GM12891 (cell line): Measurements from ENCODE around the gene TMEM231.
A peak's percentile ranks its signal among the peaks of the same experiment; 100 is the strongest.
"Not testable (repeated sequence)": the region's sequence is repeated elsewhere in the genome, so short reads cannot be mapped to it uniquely, and the experiment has no call there.

Source experiments
- DNase-seq: peaks from one replicate; pipeline ENCODE4 v3.0.0; 2011; ENCODE audit warnings: low spot score; ENCODE audit not compliant: insufficient read length
- FAIRE-seq: peaks from 2 replicates; lab custom pipeline; 2011; peaks lifted over from hg19 to GRCh38; lab: Jason Lieb, UNC
- PAX5 ChIP-seq: IDR thresholded peaks from 2 replicates; pipeline ENCODE4 v1.6.1; 2011; ENCODE audit warnings: low read length, moderate library complexity, mild to moderate bottlenecking; ENCODE audit not compliant: insufficient read depth, severe bottlenecking
- POLR2A ChIP-seq: IDR thresholded peaks from 2 replicates; pipeline ENCODE4 v1.6.1; 2011; ENCODE audit warnings: low read depth, low read length, control low read depth
- POLR2AphosphoS5 ChIP-seq: IDR thresholded peaks from 2 replicates; pipeline ENCODE4 v1.6.1; 2011; ENCODE audit warnings: low read depth, low read length, control low read depth
- POU2F2 ChIP-seq: IDR thresholded peaks from 2 replicates; pipeline ENCODE4 v1.6.1; 2011; ENCODE audit warnings: low read depth, mild to moderate bottlenecking, control low read depth, low read length, moderate library complexity
- SPI1 ChIP-seq: IDR thresholded peaks from 2 replicates; pipeline ENCODE4 v1.6.1; 2011; ENCODE audit warnings: low read depth, low read length, control low read depth
- TAF1 ChIP-seq: IDR thresholded peaks from 2 replicates; pipeline ENCODE4 v1.6.1; 2011; ENCODE audit warnings: low read depth, low read length, control low read depth

TMEM231 gene

GRCh38 chr16:75550211-75550662, 5.8 kb downstream of the TMEM231 start:
- DNase-seq (no peak), FAIRE-seq (peak; percentile 75)
- TF ChIP-seq SPI1, result peak; percentile 78
- TF ChIP-seq POU2F2, result no peak

DNA sequence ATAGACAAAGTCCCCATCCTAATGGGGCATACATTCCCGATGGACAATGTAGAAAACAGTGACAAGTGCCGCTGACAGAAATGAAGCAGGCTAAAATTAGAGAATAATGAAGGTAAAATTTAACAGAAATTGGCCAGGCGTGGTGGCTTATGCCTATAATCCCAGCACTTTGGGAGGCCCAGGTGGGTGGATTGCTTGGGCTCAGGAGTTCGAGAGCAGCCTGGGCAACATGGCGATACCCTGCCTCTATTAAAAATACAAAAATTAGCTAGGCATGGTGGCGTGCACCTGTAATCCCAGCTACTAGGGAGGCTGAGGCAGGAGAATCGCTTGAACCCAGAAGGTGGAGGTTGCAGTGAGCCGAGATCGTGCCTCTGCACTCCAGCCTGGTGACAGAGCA, 7.6 kb downstream of the TMEM231 start:
- FAIRE-seq, result not testable (repeated sequence)

DNA sequence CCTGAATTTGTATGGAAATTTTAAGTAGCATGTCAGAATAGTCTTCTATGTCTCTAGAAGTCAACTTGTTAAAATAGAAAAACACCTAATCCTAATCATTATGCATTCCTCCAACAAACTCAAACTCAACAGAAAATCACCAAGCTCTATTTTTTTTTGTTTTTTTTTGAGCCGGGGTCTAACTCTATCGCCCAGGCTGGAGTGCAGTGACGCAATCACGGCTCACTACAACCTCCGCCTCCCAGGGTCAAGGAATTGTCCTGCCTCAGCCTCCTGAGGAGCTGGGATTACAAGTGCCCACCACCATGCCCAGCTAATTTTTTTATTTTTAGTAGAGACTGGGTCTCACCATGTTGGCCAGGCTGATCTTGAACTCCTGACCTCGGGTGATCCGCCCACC, 9.8 kb downstream of the TMEM231 start:
- FAIRE-seq, result no peak
- no peak for DNase-seq
- TF ChIP-seq POLR2AphosphoS5, result no peak
- TF ChIP-seq POLR2A, result no peak
- no peak for TF ChIP-seq TAF1
- no peak for TF ChIP-seq PAX5
- no peak for TF ChIP-seq SPI1
- TF ChIP-seq POU2F2, result no peak

More for the DNA sequence above, 7.6 kb downstream of the TMEM231 start:
- DNase-seq, result not testable (repeated sequence)

DNA sequence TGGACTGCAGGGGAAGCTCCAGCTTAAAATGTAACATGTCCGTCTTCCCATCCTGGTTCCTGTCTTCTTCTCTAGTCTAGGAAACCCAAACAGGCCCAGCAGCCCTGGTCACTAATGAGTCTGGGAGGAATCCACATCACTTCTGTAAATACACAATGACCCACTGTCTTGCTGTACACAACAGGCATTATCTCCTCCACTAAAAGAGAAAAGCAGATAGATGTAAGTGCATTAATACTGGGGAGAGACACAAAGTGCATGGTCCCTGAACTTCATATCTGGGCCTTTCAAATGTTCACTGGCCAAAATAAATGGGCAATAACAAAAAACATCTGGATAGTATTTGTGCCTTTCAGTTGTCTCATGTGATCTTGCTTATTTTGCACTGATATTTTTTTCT, 10.2 kb downstream of the TMEM231 start:
- FAIRE-seq, result not testable (repeated sequence)

GRCh38 chr16:75542462-75542861, 13.6 kb downstream of the TMEM231 start:
- DNase-seq, FAIRE-seq: not testable (repeated sequence)

More for the DNA sequence above, 10.2 kb downstream of the TMEM231 start:
- not testable (repeated sequence) for DNase-seq

- DNase-seq (no peak), FAIRE-seq (no peak)
- no peak for TF ChIP-seq TAF1
Measured at GRCh38 chr16:75541236-75541635, 14.8 kb downstream of the TMEM231 start.

- not testable (repeated sequence) for DNase-seq, FAIRE-seq
Measured at GRCh38 chr16:75538882-75539565, 17.0 kb downstream of the TMEM231 start.

- no peak for FAIRE-seq
Measured at GRCh38 chr16:75537776-75538175, 18.3 kb downstream of the TMEM231 start.

GRCh38 chr16:75535901-75536300, 20.2 kb downstream of the TMEM231 start, which contains the start of gene CHST5:
CHST5 (minus strand) TSS chr16:75536108; CDS start chr16:75530384, 5,724 bp downstream.
- no peak for TF ChIP-seq POLR2A
- no peak for TF ChIP-seq POLR2AphosphoS5
- no peak for TF ChIP-seq PAX5
- TF ChIP-seq POU2F2, result no peak
- TF ChIP-seq TAF1, result no peak
- no peak for TF ChIP-seq SPI1
- no peak for DNase-seq
- no peak for FAIRE-seq

More at GRCh38 chr16:75537776-75538175, 18.3 kb downstream of the TMEM231 start:
- TF ChIP-seq POLR2A, result no peak
- TF ChIP-seq TAF1, result no peak
- TF ChIP-seq POU2F2, result no peak
- no peak for TF ChIP-seq POLR2AphosphoS5
- TF ChIP-seq SPI1, result no peak
- no peak for TF ChIP-seq PAX5
- no peak for DNase-seq

- no peak for TF ChIP-seq TAF1
- no peak for TF ChIP-seq PAX5
- no peak for TF ChIP-seq SPI1
- no peak for TF ChIP-seq POU2F2
- no peak for TF ChIP-seq POLR2A
- TF ChIP-seq POLR2AphosphoS5, result no peak
- DNase-seq (no peak), FAIRE-seq (no peak)
Measured at GRCh38 chr16:75535211-75535843, 20.7 kb downstream of the TMEM231 start.

- FAIRE-seq (no peak), DNase-seq (no peak)
- no peak for TF ChIP-seq PAX5
- no peak for TF ChIP-seq SPI1
- TF ChIP-seq POU2F2, result no peak
- no peak for TF ChIP-seq POLR2A
- no peak for TF ChIP-seq POLR2AphosphoS5
Measured at GRCh38 chr16:75534560-75535205, 21.4 kb downstream of the TMEM231 start.
